ENCODE results near the gene SKI.

DNA sequence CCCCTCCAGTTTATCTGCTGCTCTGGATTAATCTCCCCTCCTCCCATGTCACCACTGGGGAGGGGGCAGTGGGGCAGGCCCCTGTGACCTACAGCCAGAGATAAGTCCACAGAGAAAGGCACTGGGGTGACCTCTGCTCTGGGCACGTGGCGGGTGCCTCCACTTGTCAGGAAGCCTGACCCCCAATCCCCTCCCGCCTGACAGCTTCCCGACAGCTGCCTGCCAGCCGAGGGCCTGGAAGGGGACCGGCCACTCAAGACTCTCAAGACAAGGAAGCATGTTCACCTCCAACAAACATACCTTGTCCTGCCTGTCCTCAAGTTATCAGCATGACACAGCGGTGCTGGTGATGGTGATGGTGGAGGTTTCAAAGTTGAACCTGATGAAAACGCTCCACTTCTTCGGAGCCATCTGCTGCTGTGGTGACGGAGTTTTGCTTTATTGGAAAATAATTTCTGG is 30.4 kb upstream of the SKI start:
- TF ChIP-seq, protein P1, sequence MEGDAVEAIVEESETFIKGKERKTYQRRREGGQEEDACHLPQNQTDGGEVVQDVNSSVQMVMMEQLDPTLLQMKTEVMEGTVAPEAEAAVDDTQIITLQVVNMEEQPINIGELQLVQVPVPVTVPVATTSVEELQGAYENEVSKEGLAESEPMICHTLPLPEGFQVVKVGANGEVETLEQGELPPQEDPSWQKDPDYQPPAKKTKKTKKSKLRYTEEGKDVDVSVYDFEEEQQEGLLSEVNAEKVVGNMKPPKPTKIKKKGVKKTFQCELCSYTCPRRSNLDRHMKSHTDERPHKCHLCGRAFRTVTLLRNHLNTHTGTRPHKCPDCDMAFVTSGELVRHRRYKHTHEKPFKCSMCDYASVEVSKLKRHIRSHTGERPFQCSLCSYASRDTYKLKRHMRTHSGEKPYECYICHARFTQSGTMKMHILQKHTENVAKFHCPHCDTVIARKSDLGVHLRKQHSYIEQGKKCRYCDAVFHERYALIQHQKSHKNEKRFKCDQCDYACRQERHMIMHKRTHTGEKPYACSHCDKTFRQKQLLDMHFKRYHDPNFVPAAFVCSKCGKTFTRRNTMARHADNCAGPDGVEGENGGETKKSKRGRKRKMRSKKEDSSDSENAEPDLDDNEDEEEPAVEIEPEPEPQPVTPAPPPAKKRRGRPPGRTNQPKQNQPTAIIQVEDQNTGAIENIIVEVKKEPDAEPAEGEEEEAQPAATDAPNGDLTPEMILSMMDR (IDR thresholded peaks at IDR 0.05), result no peak
- no peak for TF ChIP-seq EP300 (IDR thresholded peaks at IDR 0.05)
- no peak for TF ChIP-seq POLR2A (IDR thresholded peaks at IDR 0.05)

All from upper lobe of left lung (tissue), 4 donors.